ENCODE measurements around the gene PRX.

The PRX gene

DNA sequence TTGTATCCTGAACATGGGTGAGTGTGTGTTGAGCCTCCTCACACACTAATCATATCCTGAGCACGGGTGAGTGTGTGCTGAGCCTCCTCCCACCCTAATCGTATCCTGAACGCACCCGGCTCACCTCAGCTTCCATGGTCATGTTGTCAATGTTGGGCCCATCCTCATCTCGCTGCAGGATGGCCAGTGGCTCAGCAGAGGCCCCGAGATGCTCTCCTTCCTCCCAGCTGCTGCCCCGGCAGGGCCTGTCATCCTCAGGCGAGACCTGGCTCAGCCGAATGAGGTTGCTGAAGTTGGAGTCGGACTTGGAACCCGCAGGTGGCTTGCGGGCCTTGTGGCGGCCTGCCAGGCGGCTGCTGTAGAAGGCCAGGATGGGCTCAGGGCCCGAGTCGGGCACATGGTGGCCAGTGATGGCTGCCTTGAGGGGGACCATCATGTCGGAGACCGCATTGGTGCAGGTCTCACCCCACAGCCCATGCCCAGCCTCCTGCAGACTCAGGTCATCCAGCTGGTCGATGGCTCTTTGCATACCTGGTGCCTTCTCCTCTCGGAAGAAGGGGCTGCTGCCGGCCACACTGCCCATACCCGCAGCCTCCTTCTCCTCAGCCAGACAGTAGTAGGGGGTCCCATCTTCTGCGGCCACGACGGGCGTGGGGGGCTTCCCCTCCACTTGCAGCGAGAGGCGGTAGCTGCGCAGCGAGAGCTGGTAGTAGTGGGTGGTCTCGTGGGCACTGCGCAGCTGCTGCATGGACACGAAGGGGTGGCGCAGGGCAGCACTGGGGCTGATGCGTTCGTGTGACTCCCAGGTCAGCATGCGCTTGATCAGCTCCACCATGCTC lies 32.8 kb downstream of the PRX start:
- TF ChIP-seq, protein P1, sequence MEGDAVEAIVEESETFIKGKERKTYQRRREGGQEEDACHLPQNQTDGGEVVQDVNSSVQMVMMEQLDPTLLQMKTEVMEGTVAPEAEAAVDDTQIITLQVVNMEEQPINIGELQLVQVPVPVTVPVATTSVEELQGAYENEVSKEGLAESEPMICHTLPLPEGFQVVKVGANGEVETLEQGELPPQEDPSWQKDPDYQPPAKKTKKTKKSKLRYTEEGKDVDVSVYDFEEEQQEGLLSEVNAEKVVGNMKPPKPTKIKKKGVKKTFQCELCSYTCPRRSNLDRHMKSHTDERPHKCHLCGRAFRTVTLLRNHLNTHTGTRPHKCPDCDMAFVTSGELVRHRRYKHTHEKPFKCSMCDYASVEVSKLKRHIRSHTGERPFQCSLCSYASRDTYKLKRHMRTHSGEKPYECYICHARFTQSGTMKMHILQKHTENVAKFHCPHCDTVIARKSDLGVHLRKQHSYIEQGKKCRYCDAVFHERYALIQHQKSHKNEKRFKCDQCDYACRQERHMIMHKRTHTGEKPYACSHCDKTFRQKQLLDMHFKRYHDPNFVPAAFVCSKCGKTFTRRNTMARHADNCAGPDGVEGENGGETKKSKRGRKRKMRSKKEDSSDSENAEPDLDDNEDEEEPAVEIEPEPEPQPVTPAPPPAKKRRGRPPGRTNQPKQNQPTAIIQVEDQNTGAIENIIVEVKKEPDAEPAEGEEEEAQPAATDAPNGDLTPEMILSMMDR (IDR thresholded peaks at IDR 0.05; ENCODE audit: extremely low read depth, missing control alignments): no peak
- DNase-seq (ENCODE audit: low spot score): no peak

DNA sequence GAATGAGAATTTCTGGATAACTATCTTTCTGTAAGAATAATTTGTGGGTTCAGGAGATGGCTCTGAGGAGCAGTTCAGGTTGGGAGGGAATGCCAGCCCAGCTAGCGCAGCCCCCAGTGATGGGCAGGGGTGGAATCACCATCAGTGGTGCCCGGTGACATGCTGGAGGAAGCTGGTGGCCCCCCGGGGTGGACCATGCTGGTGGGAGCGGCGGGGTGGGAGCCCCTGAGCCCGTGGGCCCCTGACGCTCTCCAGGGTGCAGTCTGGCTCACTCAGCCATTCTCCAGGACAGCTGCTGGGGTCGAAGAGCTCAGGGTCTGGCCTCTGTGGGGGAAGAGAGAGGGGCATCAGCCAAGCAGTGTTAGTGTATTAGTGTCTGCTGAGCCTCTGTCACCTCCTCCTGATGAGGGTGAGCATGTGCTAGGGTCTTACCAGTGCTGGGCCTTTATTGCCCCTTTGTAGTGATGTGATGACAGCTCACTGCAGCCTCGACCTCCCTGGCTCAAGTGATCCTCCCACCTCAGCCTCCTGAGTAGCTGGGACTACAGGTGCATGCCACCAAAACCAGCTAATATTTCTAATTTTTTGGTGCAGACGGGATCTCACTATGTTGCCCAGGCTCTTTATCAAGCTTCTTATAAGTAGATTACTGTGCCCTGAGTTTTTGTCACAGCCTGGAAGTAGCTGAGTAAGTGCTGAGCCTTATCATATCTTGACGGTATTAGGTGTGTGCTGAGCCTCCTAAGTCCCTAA lies 33.6 kb downstream of the PRX start:
- TF ChIP-seq, protein P1 (IDR thresholded peaks at IDR 0.05; ENCODE audit: extremely low read depth, missing control alignments): no peak
- no peak for DNase-seq (ENCODE audit: low spot score)

DNA sequence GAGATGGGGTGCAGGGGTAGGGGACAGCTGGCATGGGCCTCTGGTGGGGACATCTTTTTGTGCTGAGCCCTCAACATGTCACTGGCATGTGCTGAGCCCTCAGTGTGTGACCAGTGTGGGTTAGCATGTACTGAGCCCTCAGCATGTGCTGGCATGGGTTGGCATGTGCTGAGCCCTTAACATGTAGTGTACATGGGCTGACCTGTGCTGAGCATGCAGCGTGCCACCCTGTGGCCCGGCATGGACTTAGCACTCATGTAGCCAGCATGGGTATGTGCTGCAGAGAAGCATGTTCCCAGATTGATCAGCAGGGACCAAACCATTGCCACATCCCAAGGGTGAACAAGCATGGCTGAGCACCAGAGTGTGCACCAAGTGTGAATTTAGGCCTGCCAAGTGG lies 34.7 kb downstream of the PRX start:
- TF ChIP-seq, protein P1 (IDR thresholded peaks at IDR 0.05; ENCODE audit: extremely low read depth, missing control alignments): no peak
- DNase-seq (ENCODE audit: low spot score): no peak

DNA sequence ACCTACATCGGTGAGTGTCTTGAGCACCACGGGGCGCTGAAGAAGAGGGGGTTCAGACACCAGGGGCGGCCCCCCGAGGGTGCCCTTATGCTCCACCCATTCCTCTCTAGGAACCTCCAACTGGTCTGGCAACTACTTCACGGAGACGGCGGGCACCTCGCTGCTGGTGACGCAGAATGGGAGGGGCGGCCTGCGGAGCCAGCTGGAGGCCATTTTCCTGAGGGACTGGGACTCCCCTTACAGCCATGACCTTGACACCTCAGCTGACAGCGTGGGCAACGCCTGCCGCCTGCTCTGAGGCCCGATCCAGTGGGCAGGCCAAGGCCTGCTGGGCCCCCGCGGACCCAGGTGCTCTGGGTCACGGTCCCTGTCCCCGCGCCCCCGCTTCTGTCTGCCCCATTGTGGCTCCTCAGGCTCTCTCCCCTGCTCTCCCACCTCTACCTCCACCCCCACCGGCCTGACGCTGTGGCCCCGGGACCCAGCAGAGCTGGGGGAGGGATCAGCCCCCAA lies 35.2 kb downstream of the PRX start:
- TF ChIP-seq, protein P1 (IDR thresholded peaks at IDR 0.05; ENCODE audit: extremely low read depth, missing control alignments): no peak
- no peak for DNase-seq (ENCODE audit: low spot score)

DNA sequence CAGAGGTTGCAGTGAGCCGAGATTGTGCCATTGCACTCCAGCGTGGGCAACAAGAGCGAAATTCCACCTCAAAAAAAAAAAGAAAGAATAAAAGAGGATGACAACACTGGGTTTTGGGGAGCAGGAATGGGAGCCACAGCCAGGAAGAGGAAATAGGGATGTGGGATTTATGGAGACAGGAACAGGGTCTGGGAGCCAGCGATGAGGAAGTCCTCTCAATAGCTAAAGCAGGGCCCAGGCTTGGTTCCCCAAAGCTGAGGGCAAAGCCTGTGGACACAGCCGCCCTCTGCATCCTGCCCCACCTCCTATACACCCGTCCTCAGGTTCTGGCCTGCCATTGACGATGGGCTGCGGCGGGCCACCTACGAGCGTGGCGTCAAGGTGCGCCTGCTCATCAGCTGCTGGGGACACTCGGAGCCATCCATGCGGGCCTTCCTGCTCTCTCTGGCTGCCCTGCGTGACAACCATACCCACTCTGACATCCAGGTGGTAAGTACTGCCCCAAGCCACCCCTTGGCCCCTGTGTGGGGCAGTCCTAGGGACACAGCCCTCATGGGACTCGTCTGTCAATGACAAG lies 36.8 kb downstream of the PRX start:
- TF ChIP-seq, protein P1 (IDR thresholded peaks at IDR 0.05; ENCODE audit: extremely low read depth, missing control alignments): no peak
- no peak for DNase-seq (ENCODE audit: low spot score)

DNA sequence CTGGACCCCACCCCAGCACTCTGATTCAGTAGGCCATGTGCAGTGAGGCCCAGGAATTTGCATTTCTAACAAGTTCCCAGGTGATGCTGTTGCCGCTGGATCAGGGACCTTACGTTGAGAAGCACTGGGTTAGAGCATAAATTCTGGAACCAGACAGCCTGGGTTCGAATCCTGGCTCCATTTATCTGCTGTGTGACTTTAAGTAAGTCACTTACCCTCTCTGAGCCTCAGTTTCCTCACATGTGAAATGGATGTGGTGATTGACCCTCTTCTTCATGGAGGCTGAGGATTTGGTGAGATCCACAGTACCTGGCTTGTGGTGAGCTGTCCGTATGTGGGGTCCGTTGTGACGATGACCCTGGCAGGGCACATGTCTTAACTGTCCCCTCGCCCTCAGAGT lies 39.1 kb downstream of the PRX start:
- TF ChIP-seq, protein P1 (IDR thresholded peaks at IDR 0.05; ENCODE audit: extremely low read depth, missing control alignments): no peak
- DNase-seq (ENCODE audit: low spot score): no peak

DNA sequence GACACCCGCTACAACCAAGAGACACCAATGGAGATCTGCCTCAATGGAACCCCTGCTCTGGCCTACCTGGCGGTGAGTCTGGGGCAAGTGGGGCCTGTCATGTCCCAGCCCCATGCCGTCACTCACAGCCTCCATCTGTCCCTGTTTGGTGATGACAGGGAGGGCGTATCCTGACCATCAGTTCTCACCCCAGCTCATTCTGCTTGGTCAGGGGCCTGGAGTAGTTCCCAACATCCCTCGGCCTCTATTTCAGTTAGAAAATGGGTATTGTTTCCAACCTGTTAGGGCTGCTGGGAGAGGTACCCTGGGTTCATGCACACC lies 41.4 kb downstream of the PRX start:
- no peak for DNase-seq (ENCODE audit: low spot score)
- TF ChIP-seq, protein P1 (IDR thresholded peaks at IDR 0.05; ENCODE audit: extremely low read depth, missing control alignments): no peak
